HepG2 (cell line): ENCODE measurements around the gene PIGZ. TPM values are rescaled to one million over a fixed set of nuclear protein-coding genes. Genes with fewer than 3 reads are reported as not detected.

Source experiments
- HDAC1 ChIP-seq: sonication (generic); formaldehyde crosslinking; IDR thresholded peaks from 2 replicates; pipeline ENCODE4 v1.5.1; 2020; ENCODE audit warnings: mild to moderate bottlenecking, missing genetic modification reagents
- HNF4A ChIP-seq: sonication (generic); formaldehyde crosslinking; IDR thresholded peaks from 2 replicates; pipeline ENCODE4 v1.4.0; 2020; ENCODE audit warnings: missing genetic modification reagents
- IKZF1 ChIP-seq: fragments of 450-650 bp; IDR thresholded peaks from 2 replicates; pipeline ENCODE4 v1.7.1; 2016
- NCOR1 ChIP-seq: fragments of 200-600 bp; sonication (generic); IDR thresholded peaks from 2 replicates; pipeline ENCODE4 v1.7.0; 2017; ENCODE audit warnings: antibody characterized with exemption, low read length, borderline replicate concordance
- PCBP2 ChIP-seq: fragments of 200-400 bp; formaldehyde crosslinking; optimal IDR thresholded peaks from 2 replicates; pipeline ENCODE3; 2018; ENCODE audit warnings: low read length, low read depth; ENCODE audit not compliant: poor library complexity, severe bottlenecking
- REL ChIP-seq: sonication (generic); formaldehyde crosslinking; conservative IDR thresholded peaks from 2 replicates; pipeline ENCODE4 v1.8.0; 2022; ENCODE audit warnings: mild to moderate bottlenecking, missing genetic modification reagents, moderate library complexity
- SP2 ChIP-seq: sonication (generic); formaldehyde crosslinking; IDR thresholded peaks from 2 replicates; pipeline ENCODE4 v1.5.1; 2020; ENCODE audit warnings: mild to moderate bottlenecking, missing genetic modification reagents
- XBP1 ChIP-seq: sonication (generic); formaldehyde crosslinking; IDR thresholded peaks from 2 replicates; pipeline ENCODE4 v1.5.0; 2020; ENCODE audit warnings: missing genetic modification reagents
- ZBTB7B ChIP-seq: sonication (generic); formaldehyde crosslinking; IDR thresholded peaks from 2 replicates; pipeline ENCODE4 v1.4.0; 2020; ENCODE audit warnings: missing genetic modification reagents
- ZNF354B ChIP-seq: sonication (generic); formaldehyde crosslinking; IDR thresholded peaks from 2 replicates; pipeline ENCODE4 v1.8.0; 2022; ENCODE audit warnings: mild to moderate bottlenecking, missing genetic modification reagents
- ZNF382 ChIP-seq: sonication (generic); formaldehyde crosslinking; IDR thresholded peaks from 2 replicates; pipeline ENCODE4 v1.5.0; 2020; ENCODE audit warnings: missing genetic modification reagents, mild to moderate bottlenecking, borderline replicate concordance
- ZSCAN30 ChIP-seq: sonication (generic); formaldehyde crosslinking; IDR thresholded peaks from 2 replicates; pipeline ENCODE4 v1.5.0; 2020; ENCODE audit warnings: mild to moderate bottlenecking, missing genetic modification reagents
- polyA plus RNA-seq, 8 experiments: library from polyadenylated mRNA; depleted of rRNA in 3 of 8; stranded (reverse) in 7 of 8; unstranded in 1 of 8; fragments of >200 nt; fragmentation: Illumina TruSeq in 4 of 8; extraction: Trizol in 4 of 8; gene quantifications; 2 replicates each; pipeline versions ENCODE4 v1.2.1 to v1.2.3, GENCODE V29; 2011 to 2016; ENCODE audit warnings: low read depth in 4 of 8, missing spikeins in 1 of 8, mixed read lengths in 1 of 8; ENCODE audit not compliant: insufficient read depth in 1 of 8
- total RNA-seq, 5 experiments: library from RNA; depleted of rRNA; stranded (reverse); fragments of >200 nt; fragmentation: Illumina TruSeq; extraction: Trizol; gene quantifications; 2 replicates each; pipeline ENCODE4 v1.2.3, GENCODE V29; 2016; ENCODE audit warnings: low read depth in 1 of 5
- TF ChIP-seq, protein P1 (sequence below): sonication (generic); formaldehyde crosslinking; IDR thresholded peaks from 2 replicates; pipeline ENCODE4 v1.4.0; 2020; ENCODE audit warnings: missing genetic modification reagents
- TF ChIP-seq, protein P2 (sequence below): sonication (generic); formaldehyde crosslinking; IDR thresholded peaks from 2 replicates; pipeline ENCODE4 v1.4.0; 2020; ENCODE audit warnings: mild to moderate bottlenecking, missing genetic modification reagents
- TF ChIP-seq, protein P3 (sequence below): sonication (generic); formaldehyde crosslinking; IDR thresholded peaks from 2 replicates; pipeline ENCODE4 v1.5.0; 2020; ENCODE audit warnings: missing genetic modification reagents, mild to moderate bottlenecking, borderline replicate concordance
- TF ChIP-seq, protein P4 (sequence below): sonication (generic); formaldehyde crosslinking; IDR thresholded peaks from 2 replicates; pipeline ENCODE4 v1.4.0; 2020; ENCODE audit warnings: missing genetic modification reagents, borderline replicate concordance
- TF ChIP-seq, protein P5 (sequence below): IDR thresholded peaks from 2 replicates; pipeline ENCODE4 v1.6.1; 2012; ENCODE audit warnings: low read depth, low read length, improper control_type of control experiment
- TF ChIP-seq, protein P6 (sequence below): IDR thresholded peaks from 2 replicates; pipeline ENCODE4 v1.6.1; 2012; ENCODE audit warnings: inconsistent platforms
- TF ChIP-seq, protein P7 (sequence below): sonication (generic); formaldehyde crosslinking; IDR thresholded peaks from 2 replicates; pipeline ENCODE4 v1.8.1; 2022; ENCODE audit warnings: mild to moderate bottlenecking, missing genetic modification reagents

Gene PIGZ
- total and polyA plus RNA-seq, 2 of the 13 experiments (the other 11 are each of a cell fraction or from before 2014, with no cell fraction given), result 4.7 to 60.5 TPM

DNA sequence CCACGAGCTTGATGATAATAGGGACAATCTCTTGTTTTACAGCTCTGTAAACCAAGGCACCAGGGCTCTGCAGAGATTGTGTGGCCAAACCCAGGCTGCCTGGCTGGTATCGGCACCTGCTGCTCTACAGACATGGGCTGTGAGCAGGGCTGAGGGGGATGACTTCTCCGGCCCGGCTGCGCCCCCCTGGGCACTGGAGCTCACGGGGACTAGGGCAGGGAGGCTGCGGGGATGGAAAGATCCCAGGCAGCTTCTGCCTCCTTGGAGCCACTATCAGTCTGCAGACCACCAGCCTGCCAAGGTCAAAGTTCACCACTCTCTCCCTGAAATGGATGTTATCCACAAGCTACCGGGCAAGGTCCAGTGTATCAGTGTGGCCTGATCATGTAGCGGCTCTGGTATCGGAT, 22.0 kb upstream of the PIGZ start (continued):
- TF ChIP-seq, protein P1, sequence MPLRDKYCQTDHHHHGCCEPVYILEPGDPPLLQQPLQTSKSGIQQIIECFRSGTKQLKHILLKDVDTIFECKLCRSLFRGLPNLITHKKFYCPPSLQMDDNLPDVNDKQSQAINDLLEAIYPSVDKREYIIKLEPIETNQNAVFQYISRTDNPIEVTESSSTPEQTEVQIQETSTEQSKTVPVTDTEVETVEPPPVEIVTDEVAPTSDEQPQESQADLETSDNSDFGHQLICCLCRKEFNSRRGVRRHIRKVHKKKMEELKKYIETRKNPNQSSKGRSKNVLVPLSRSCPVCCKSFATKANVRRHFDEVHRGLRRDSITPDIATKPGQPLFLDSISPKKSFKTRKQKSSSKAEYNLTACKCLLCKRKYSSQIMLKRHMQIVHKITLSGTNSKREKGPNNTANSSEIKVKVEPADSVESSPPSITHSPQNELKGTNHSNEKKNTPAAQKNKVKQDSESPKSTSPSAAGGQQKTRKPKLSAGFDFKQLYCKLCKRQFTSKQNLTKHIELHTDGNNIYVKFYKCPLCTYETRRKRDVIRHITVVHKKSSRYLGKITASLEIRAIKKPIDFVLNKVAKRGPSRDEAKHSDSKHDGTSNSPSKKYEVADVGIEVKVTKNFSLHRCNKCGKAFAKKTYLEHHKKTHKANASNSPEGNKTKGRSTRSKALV (CRISPR knock-in tag), result no peak
- no peak for TF ChIP-seq ZSCAN30
- TF ChIP-seq, protein P2, sequence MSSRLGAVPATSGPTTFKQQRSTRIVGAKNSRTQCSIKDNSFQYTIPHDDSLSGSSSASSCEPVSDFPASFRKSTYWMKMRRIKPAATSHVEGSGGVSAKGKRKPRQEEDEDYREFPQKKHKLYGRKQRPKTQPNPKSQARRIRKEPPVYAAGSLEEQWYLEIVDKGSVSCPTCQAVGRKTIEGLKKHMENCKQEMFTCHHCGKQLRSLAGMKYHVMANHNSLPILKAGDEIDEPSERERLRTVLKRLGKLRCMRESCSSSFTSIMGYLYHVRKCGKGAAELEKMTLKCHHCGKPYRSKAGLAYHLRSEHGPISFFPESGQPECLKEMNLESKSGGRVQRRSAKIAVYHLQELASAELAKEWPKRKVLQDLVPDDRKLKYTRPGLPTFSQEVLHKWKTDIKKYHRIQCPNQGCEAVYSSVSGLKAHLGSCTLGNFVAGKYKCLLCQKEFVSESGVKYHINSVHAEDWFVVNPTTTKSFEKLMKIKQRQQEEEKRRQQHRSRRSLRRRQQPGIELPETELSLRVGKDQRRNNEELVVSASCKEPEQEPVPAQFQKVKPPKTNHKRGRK (CRISPR knock-in tag), result no peak
- peak; percentile 59; the same call in 1 of the 2 replicates for TF ChIP-seq NCOR1
- no peak for TF ChIP-seq ZNF382 (CRISPR knock-in tag)
- no peak for TF ChIP-seq REL
- TF ChIP-seq, protein P3, sequence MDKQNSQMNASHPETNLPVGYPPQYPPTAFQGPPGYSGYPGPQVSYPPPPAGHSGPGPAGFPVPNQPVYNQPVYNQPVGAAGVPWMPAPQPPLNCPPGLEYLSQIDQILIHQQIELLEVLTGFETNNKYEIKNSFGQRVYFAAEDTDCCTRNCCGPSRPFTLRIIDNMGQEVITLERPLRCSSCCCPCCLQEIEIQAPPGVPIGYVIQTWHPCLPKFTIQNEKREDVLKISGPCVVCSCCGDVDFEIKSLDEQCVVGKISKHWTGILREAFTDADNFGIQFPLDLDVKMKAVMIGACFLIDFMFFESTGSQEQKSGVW (CRISPR knock-in tag), result no peak
- no peak for TF ChIP-seq XBP1 (CRISPR knock-in tag)
- TF ChIP-seq, protein P4, sequence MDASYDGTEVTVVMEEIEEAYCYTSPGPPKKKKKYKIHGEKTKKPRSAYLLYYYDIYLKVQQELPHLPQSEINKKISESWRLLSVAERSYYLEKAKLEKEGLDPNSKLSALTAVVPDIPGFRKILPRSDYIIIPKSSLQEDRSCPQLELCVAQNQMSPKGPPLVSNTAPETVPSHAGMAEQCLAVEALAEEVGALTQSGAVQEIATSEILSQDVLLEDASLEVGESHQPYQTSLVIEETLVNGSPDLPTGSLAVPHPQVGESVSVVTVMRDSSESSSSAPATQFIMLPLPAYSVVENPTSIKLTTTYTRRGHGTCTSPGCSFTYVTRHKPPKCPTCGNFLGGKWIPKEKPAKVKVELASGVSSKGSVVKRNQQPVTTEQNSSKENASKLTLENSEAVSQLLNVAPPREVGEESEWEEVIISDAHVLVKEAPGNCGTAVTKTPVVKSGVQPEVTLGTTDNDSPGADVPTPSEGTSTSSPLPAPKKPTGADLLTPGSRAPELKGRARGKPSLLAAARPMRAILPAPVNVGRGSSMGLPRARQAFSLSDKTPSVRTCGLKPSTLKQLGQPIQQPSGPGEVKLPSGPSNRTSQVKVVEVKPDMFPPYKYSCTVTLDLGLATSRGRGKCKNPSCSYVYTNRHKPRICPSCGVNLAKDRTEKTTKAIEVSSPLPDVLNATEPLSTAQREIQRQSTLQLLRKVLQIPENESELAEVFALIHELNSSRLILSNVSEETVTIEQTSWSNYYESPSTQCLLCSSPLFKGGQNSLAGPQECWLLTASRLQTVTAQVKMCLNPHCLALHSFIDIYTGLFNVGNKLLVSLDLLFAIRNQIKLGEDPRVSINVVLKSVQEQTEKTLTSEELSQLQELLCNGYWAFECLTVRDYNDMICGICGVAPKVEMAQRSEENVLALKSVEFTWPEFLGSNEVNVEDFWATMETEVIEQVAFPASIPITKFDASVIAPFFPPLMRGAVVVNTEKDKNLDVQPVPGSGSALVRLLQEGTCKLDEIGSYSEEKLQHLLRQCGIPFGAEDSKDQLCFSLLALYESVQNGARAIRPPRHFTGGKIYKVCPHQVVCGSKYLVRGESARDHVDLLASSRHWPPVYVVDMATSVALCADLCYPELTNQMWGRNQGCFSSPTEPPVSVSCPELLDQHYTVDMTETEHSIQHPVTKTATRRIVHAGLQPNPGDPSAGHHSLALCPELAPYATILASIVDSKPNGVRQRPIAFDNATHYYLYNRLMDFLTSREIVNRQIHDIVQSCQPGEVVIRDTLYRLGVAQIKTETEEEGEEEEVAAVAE, result no peak
- peak; percentile 41; the same call in 1 of the 2 replicates for TF ChIP-seq HDAC1
- no peak for TF ChIP-seq IKZF1
- TF ChIP-seq, protein P5, sequence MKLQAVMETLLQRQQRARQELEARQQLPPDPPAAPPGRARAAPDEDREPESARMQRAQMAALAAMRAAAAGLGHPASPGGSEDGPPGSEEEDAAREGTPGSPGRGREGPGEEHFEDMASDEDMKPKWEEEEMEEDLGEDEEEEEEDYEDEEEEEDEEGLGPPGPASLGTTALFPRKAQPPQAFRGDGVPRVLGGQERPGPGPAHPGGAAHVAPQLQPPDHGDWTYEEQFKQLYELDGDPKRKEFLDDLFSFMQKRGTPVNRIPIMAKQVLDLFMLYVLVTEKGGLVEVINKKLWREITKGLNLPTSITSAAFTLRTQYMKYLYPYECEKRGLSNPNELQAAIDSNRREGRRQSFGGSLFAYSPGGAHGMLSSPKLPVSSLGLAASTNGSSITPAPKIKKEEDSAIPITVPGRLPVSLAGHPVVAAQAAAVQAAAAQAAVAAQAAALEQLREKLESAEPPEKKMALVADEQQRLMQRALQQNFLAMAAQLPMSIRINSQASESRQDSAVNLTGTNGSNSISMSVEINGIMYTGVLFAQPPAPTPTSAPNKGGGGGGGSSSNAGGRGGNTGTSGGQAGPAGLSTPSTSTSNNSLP, result 0 out of 2 replicates have a peak, but pooled peaks have one; percentile 28
- TF ChIP-seq SP2 (CRISPR knock-in tag), result no peak
- no peak for TF ChIP-seq ZNF354B
- TF ChIP-seq, protein P6, sequence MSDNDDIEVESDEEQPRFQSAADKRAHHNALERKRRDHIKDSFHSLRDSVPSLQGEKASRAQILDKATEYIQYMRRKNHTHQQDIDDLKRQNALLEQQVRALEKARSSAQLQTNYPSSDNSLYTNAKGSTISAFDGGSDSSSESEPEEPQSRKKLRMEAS, result 0 out of 2 replicates have a peak, but pooled peaks have one; percentile 18
- TF ChIP-seq, protein P7, sequence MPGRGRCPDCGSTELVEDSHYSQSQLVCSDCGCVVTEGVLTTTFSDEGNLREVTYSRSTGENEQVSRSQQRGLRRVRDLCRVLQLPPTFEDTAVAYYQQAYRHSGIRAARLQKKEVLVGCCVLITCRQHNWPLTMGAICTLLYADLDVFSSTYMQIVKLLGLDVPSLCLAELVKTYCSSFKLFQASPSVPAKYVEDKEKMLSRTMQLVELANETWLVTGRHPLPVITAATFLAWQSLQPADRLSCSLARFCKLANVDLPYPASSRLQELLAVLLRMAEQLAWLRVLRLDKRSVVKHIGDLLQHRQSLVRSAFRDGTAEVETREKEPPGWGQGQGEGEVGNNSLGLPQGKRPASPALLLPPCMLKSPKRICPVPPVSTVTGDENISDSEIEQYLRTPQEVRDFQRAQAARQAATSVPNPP, result no peak
- TF ChIP-seq HNF4A (CRISPR knock-in tag), result peak; percentile 87
- peak; percentile 90 for TF ChIP-seq ZBTB7B (CRISPR knock-in tag)
- no peak for TF ChIP-seq PCBP2
